SH-SY5Y (cell line): Measurements from ENCODE around the gene PVALEF.

Experiments
- GATA2 ChIP-seq: IDR thresholded peaks from 2 replicates; pipeline ENCODE4 v1.6.1; 2011; ENCODE audit warnings: mild to moderate bottlenecking, low read depth, low read length
- GATA3 ChIP-seq: IDR thresholded peaks from 2 replicates; pipeline ENCODE4 v1.6.1; 2011; ENCODE audit warnings: low read depth, mild to moderate bottlenecking, low read length, moderate library complexity

- TF ChIP-seq GATA3 (no peak), GATA2 (no peak)
These were observed 45.2 kb downstream of the PVALEF start for GRCh38 chr17:81210466-81210865.
